Epidermal melanocyte (primary cell): ENCODE measurements around the gene NES.

Experiments
- DNase-seq: peaks from one replicate; pipeline ENCODE4 v3.0.0; 2011; ENCODE audit warnings: low spot score; ENCODE audit not compliant: insufficient read length

Gene NES

GRCh38 chr1:156684227-156684782 lies 7.1 kb upstream of the NES start:
- no peak for DNase-seq

- DNase-seq = no peak
These were observed 5.1 kb upstream of the NES start for GRCh38 chr1:156682166-156682890.

DNA sequence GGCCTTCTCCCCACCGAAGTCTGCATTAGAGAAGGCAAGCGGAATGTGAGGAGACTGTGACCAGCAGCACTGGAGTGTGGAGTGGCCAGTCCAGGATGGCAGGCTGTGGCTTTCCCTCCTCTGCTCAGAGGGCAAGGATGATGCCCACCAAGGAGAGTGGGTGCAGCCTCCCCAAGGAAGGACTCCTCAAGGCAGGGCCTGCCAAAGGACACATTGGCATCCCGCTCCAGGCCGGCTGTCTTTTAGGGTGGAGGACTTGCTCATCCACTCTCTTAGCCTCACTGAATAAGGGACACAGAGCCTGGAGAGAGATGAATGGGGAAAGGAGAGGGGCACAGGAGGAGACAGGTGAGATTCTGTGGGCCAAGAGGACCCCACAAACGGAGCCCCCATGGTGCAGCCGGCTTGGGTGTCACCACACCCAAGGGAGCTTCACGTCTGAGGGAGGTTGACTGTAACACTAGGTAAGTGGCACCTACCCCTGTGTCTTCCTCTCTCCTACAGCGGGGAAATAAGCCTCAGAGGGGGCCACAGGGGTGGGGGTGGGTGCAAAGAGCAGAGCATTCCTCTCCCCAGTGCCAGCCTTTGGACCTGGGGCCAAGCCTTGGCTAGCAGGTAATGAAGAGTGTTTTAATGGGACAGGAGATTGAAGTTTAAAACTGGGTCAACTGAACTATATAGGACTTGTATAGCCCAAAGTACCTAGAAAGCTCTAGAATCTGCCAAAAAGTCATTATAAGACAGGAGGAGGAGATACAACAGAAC lies 4.2 kb upstream of the NES start:
- no peak for DNase-seq

DNA sequence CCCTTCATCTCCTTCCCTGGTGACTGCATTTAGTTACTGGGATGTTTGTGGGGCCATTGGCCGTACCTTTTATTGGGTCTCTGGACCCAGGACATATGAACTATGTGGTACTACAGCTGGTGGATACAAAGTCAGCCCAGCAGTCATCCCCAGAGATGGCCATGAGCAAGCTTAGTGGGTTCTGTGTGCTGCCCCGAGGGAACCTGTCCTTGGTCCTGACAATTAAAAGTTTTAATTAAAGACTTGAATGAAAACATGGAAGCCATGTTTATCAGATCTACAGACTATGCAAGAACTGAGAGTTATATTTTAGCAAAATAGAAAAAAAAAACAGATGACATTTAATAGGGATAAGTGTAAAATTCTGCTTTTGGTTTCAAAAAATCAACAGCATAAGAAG lies 2.8 kb upstream of the NES start:
- no peak for DNase-seq

GRCh38 chr1:156677616-156678596 lies 699 bp upstream of the NES start:
- peak; percentile 87 for DNase-seq

GRCh38 chr1:156676114-156676819 lies 940 bp downstream of the NES start:
- DNase-seq = no peak

DNA sequence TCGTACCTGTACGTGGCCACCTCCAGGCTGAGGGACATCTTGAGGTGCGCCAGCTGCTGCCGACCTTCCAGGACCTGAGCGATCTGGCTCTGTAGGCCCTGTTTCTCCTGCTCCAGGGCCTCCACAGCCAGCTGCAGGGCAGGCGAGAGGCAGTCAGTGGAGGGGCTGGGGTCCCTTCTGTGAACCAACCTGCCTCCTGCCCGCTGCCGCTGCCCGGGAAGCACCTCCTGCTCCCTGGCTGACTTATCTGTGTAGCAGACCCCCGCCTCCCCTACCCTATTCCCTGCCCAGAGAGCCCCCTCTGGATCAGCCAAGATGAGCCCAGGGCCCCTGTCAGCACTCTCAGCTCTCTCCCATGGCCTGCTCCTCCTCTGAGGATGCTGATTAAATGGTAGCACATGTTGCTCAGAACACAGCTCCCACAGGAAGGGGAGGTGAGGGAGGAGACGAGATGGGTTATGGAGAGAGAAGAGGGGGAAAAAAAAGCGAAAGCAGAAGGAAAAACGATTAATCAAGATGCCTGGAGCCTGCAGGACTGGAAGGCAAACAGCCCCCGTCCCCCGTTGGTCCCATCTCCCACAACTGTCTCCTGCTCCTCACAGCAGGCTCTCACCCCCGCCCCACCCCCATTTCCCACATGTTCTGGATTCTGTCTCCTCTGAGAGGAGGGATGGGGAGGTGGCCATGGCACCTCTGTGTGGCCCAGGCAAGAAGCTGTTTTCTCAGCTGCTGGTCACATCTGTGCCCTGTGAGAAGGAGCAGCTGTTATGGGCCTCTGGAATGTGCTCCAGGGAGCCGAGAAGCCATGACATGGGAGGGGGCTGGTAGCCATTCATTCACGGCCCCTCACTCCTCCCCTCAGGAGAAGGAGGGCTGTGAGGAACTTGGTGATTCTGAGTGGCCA lies 1.7 kb downstream of the NES start:
- no peak for DNase-seq

- no peak for DNase-seq
These were observed 3.7 kb downstream of the NES start for GRCh38 chr1:156673387-156674121.

- DNase-seq = no peak
These were observed 5.4 kb downstream of the NES start for GRCh38 chr1:156671804-156672203.

GRCh38 chr1:156670791-156671190 lies 6.4 kb downstream of the NES start:
- no peak for DNase-seq

DNA sequence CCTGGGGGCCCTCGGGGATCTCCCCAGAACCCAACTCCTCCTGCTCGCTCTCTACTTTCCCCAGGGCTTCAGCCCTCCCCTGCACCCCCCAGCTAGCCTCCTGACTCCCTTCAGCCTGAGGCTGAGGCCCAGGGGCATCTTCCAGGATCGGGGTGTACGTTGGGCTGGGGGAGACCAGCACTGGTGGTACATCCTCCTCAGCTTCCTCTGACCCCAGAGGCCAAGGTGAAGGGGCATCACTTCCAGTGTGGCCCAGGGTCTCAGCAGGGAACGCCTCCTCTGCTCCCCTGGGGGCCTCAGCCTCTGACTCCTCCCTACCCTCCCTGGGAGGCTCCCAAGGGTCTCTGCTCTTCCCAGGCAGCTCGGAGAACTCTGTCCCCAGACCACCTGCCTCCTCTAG lies 6.8 kb downstream of the NES start:
- no peak for DNase-seq

GRCh38 chr1:156669794-156670193 lies 7.4 kb downstream of the NES start:
- DNase-seq = no peak

GRCh38 chr1:156668801-156669637 lies 8.2 kb downstream of the NES start:
- DNase-seq = no peak

DNA sequence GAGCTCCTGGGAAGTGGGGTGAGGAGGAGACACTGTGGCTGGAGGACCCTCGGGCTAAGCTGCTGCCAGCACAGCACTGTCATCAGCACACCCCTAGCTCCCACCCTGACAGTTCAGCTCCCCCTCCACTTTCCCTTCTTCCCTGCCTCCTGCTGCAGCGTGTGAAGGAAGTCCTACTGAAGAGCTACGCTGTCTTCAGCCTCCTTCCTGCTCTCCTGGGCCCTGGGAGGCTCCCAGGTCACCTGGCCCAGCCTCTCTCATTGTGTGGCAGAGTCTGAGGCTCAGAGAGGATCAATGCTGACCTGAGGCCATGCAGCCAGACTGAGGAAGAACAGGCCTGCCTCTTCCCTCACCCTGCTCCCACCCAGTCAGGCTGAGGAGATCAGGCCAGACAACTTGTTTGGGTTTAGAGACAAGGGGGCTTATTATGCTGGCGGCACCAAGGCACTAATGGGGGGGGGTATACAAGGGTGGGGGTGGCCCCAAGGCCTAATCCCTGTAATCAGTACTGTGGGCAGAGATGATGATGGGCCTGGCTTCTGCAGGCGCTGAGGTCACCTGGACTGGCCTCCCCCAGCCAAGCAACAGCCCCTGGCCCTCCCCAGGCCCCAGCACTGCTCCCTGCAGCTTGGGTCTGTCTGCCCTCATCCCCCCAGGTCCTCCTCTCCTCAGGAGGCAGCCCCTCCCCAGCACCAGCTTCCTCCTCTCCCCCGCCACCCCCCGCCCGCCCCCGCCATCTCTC lies 9.1 kb downstream of the NES start:
- DNase-seq = no peak

GRCh38 chr1:156667610-156667967 lies 9.6 kb downstream of the NES start:
- no peak for DNase-seq

- DNase-seq = no peak
These were observed 10.2 kb downstream of the NES start for GRCh38 chr1:156666862-156667609.

DNA sequence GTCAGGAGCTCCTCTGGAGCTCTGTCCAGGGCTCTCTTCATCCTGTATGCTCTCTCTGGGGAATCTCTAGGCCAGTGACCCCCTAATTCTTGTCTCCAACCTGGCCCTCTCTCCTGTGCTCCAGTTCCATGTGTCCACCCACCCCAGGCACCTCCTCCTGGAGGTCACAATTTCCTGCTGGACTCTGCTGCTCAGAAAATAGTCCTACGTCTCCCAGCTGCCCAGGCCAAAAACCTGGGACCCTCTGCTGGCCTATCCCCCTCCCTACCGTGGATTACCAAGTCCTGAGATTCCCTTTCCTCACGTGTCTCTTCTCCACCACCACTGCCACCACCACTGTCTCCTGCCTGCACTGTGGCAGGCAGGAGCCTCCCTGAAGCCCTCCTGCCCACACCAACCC lies 11.7 kb downstream of the NES start:
- DNase-seq = no peak
